NCI-H524 (cell line): Measurements from ENCODE around the gene LYPD1.

Experiments
- DNase-seq, 2 experiments: peaks; one replicate each; lab custom pipeline; 2025; lab: John Stamatoyannopoulos, UW

The LYPD1 gene

DNA sequence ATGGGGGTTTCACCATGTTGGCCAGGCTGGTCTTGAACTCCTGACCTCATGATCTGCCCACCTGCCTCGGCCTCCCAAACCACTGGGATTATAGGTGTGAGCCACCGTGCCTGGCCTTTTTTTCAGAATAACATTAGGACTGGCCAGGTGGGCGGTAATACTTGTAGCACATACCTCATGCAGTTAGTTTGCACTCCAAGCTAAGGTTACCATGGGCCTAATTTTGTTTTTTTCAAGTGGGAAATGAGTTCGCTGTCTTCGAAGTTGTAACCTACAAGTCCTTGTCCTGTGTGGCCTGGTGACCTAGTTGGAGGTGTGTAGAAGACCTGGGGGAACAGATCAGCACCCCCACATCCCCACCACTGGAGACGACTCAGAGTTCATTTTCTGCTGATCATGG lies 74.8 kb downstream of the LYPD1 start:
- no peak for DNase-seq
